ENCODE results near the gene ISY1.

ISY1 gene

GRCh38 chr3:129087138-129087702, 73.6 kb downstream of the ISY1 start:
- no peak for DNase-seq (ENCODE audit: low spot score)

- no peak for DNase-seq (ENCODE audit: low spot score)
These were observed 75.0 kb downstream of the ISY1 start for GRCh38 chr3:129085818-129086217.

DNA sequence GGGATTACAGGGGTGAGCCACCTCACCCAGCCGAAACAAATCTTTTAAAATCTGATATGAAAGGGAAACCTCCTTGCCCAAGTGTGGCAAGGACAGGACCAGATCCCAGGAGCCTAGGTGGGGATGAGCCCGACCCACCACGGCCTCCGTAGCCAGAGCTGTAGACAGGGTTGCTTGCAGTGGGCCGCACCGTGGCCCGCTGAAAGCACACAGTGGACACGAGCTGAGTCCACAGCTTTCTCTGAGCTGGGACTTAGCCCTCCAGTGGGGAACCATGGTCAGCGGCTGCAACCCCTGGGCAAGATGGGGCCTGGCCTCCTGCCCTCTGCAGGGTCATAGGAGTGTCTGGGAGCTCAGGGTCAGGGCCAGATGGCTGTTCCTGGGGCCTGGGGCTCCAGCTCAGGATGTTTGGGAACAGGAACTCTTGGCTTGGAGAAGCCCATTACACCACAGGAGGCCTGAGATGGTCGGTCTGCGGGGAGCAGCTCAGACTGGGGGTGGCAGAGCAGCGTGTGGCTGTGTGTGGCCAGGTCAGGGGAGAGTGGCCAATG, 75.6 kb downstream of the ISY1 start:
- no peak for DNase-seq (ENCODE audit: low spot score)

DNA sequence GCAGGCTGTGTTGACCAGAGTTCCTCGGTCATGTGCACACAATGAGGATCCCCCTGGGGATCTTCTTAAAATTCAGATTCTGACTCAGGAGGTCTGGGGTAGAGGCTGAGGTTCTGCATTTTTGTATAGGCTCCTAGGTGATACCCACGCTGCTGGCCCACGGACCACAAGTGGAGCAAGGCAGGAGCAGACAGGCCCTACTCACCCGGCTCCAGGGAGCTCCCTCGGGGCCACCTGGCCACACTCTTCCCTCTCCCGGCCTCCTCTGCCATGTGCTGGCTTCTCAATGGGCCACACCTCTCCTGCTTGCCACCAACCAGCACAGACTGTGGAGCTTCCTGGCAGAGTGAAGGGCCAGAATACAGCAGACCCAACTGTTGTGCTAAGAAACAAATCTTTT, 76.4 kb downstream of the ISY1 start:
- no peak for DNase-seq (ENCODE audit: low spot score)

DNA sequence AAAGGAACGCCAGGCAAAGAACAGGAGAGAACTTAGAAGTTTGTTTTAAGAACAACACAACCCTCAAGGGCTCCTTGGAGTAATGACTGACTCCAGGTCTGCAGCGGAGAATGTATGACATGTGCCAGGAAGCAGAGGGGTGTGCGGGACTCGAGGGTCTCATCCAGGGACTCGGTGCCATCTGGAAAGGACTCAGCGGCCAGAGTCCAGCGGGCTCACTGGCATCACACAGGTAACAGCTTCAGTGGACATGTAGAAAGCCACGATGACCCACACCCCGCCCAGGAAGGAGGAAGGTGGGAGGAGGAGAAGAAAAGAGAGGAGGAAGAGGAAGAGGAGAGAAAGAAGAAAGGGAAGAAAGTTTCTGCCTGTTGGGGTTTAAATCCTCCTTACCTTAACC, 78.8 kb downstream of the ISY1 start:
- DNase-seq (ENCODE audit: low spot score): no peak

GRCh38 chr3:129081503-129081902, 79.4 kb downstream of the ISY1 start:
- DNase-seq (ENCODE audit: low spot score): no peak

- DNase-seq (ENCODE audit: low spot score): no peak
These were observed 82.4 kb downstream of the ISY1 start for GRCh38 chr3:129078510-129078909.
